DND-41 (cell line): Measurements from ENCODE around the gene TEX10.

Experiments
- ATAC-seq: fragments of 200-7000 bp; cut with Tn5 transposase; 3 replicates; pipeline ENCODE4 v1.9.1; 2021; ENCODE audit warnings: low read depth; ENCODE audit not compliant: insufficient read depth
- DNase-seq: peaks from one replicate; pipeline ENCODE4 v3.0.0-alpha.2; 2020
- H2AFZ ChIP-seq: 2 replicates; pipeline ENCODE4 v1.6.0; 2012; ENCODE audit warnings: low read depth, low read length
- H3K27ac ChIP-seq: 2 replicates; pipeline ENCODE4 v1.5.1; 2012; ENCODE audit warnings: low read length, inconsistent platforms
- H3K27me3 ChIP-seq: fragments of 200-600 bp; sonication (generic); 2 replicates; pipeline ENCODE4 v1.6.0; 2012; ENCODE audit warnings: low read length, mild to moderate bottlenecking, inconsistent platforms; ENCODE audit not compliant: insufficient read depth, poor library complexity
- H3K36me3 ChIP-seq: 2 replicates; pipeline ENCODE4 v1.5.1; 2012; ENCODE audit warnings: low read length, inconsistent platforms; ENCODE audit not compliant: insufficient read depth
- H3K4me1 ChIP-seq: 2 replicates; pipeline ENCODE4 v1.5.1; 2012; ENCODE audit warnings: mild to moderate bottlenecking, low read length; ENCODE audit not compliant: insufficient read depth
- H3K4me2 ChIP-seq: 2 replicates; pipeline ENCODE4 v1.6.0; 2012; ENCODE audit warnings: mild to moderate bottlenecking, moderate library complexity, low read length, inconsistent platforms; ENCODE audit not compliant: insufficient read depth
- H3K4me3 ChIP-seq, 2 experiments: fragments of 200-600 bp in 1 of 2; shearing (Covaris generic) in 1 of 2; 2 replicates each; pipeline ENCODE4 v1.5.1; 2012 to 2016; ENCODE audit warnings: inconsistent platforms in 2 of 2, low read length in 2 of 2, mild to moderate bottlenecking in 2 of 2, low read depth in 1 of 2, moderate library complexity in 1 of 2
- H3K79me2 ChIP-seq: 2 replicates; pipeline ENCODE4 v1.6.0; 2012; ENCODE audit warnings: low read length, inconsistent platforms; ENCODE audit not compliant: insufficient read depth
- H3K9ac ChIP-seq: 2 replicates; pipeline ENCODE4 v1.6.0; 2012; ENCODE audit warnings: low read depth, mild to moderate bottlenecking, inconsistent platforms, low read length, moderate library complexity
- H3K9me3 ChIP-seq: 2 replicates; pipeline ENCODE4 v1.5.1; 2012; ENCODE audit warnings: low read length, moderate library complexity, mild to moderate bottlenecking, inconsistent platforms; ENCODE audit not compliant: insufficient read depth, severe bottlenecking
- H4K20me1 ChIP-seq: 2 replicates; pipeline ENCODE4 v1.6.0; 2012; ENCODE audit warnings: low read length; ENCODE audit not compliant: insufficient read depth
- CTCF ChIP-seq: IDR thresholded peaks from 2 replicates; pipeline ENCODE4 v1.5.1; 2012; ENCODE audit warnings: borderline replicate concordance, low read length, moderate library complexity, mild to moderate bottlenecking; ENCODE audit not compliant: poor library complexity, severe bottlenecking; ENCODE audit errors: extremely low read depth
- EZH2 ChIP-seq: IDR thresholded peaks from 3 replicates; pipeline ENCODE4 v1.6.1; 2012; ENCODE audit warnings: borderline replicate concordance, low read depth, mild to moderate bottlenecking, moderate library complexity, low read length, inconsistent platforms; ENCODE audit not compliant: severe bottlenecking

Gene TEX10

GRCh38 chr9:100315561-100315960 lies 37.2 kb downstream of the TEX10 start:
- Histone ChIP-seq H3K27ac (no peak overlapping the region), H3K4me1 (no peaks in the 10 kb centered on the region), H3K36me3 (peaks cover 80% of the 10 kb centered on the region), H3K4me3 (no peak overlapping the region), H3K9me3 (no peaks in the 10 kb centered on the region), H4K20me1 (peaks cover 7% of the 10 kb centered on the region; the same call in 1 of the 2 replicates), H3K4me2 (no peak overlapping the region), H3K9ac (no peak overlapping the region), H3K27me3 (no peaks in the 10 kb centered on the region), H3K79me2 (peaks cover 56% of the 10 kb centered on the region), H2AFZ (no peak overlapping the region)
- DNase-seq: no peak
- no peak for ATAC-seq
- TF ChIP-seq CTCF (no peak), EZH2 (no peak)

- TF ChIP-seq EZH2 (no peak), CTCF (no peak)
- DNase-seq: no peak
- no peak for ATAC-seq
- H3K4me3 ChIP-seq: no peak overlapping the region
- H3K9ac ChIP-seq: no peak overlapping the region
- peaks cover 45% of the 10 kb centered on the region for H3K79me2 ChIP-seq
- no peak overlapping the region for H3K4me2 ChIP-seq
- no peak overlapping the region for H3K27ac ChIP-seq
- no peaks in the 10 kb centered on the region for H3K27me3 ChIP-seq
- H3K36me3 ChIP-seq: peaks cover 80% of the 10 kb centered on the region
- no peak overlapping the region for H2AFZ ChIP-seq
- no peaks in the 10 kb centered on the region for H3K4me1 ChIP-seq
- H3K9me3 ChIP-seq: no peaks in the 10 kb centered on the region
- peaks cover 3% of the 10 kb centered on the region; the same call in 1 of the 2 replicates for H4K20me1 ChIP-seq
Observed at GRCh38 chr9:100309992-100310391, 42.8 kb downstream of the TEX10 start.

- Histone ChIP-seq H3K79me2 (peaks cover 41% of the 10 kb centered on the region), H3K9me3 (no peaks in the 10 kb centered on the region), H3K4me3 (no peak overlapping the region), H3K9ac (no peak overlapping the region), H3K27ac (no peak overlapping the region), H4K20me1 (0 out of 2 replicates have a peak, but pooled peaks cover 3% of the 10 kb centered on the region), H3K27me3 (no peaks in the 10 kb centered on the region), H2AFZ (no peak overlapping the region), H3K4me2 (no peak overlapping the region), H3K4me1 (no peaks in the 10 kb centered on the region), H3K36me3 (peaks cover 80% of the 10 kb centered on the region)
- TF ChIP-seq EZH2 (no peak), CTCF (no peak)
- no peak for DNase-seq
- no peak for ATAC-seq
Observed at GRCh38 chr9:100308965-100309564, 43.7 kb downstream of the TEX10 start.

- Histone ChIP-seq H3K9me3 (no peaks in the 10 kb centered on the region), H3K4me1 (no peaks in the 10 kb centered on the region), H3K9ac (no peak overlapping the region), H3K4me3 (no peak overlapping the region), H2AFZ (no peak overlapping the region), H4K20me1 (peaks cover 3% of the 10 kb centered on the region; the same call in 1 of the 2 replicates), H3K36me3 (peaks cover 87% of the 10 kb centered on the region), H3K79me2 (peaks cover 36% of the 10 kb centered on the region), H3K27ac (no peak overlapping the region), H3K27me3 (no peaks in the 10 kb centered on the region), H3K4me2 (no peak overlapping the region)
- TF ChIP-seq EZH2 (no peak), CTCF (no peak)
- DNase-seq: no peak
- no peak for ATAC-seq
Observed at GRCh38 chr9:100307080-100307479, 45.7 kb downstream of the TEX10 start.
